IPS-NIHi7 (cell line): ENCODE results near the gene CHRND.
A peak's percentile ranks its signal among the peaks of the same experiment; 100 is the strongest.

ENCODE experiments used
- DNase-seq: peaks from one replicate; pipeline ENCODE4 v3.0.0; 2012; ENCODE audit warnings: mixed read lengths; ENCODE audit errors: extremely low spot score

CHRND gene

GRCh38 chr2:232525791-232526371 lies at the start of gene CHRND:
CHRND (plus strand) TSS chr2:232526160; CDS start chr2:232526216, 56 bp downstream.
- DNase-seq = peak; percentile 58

DNA sequence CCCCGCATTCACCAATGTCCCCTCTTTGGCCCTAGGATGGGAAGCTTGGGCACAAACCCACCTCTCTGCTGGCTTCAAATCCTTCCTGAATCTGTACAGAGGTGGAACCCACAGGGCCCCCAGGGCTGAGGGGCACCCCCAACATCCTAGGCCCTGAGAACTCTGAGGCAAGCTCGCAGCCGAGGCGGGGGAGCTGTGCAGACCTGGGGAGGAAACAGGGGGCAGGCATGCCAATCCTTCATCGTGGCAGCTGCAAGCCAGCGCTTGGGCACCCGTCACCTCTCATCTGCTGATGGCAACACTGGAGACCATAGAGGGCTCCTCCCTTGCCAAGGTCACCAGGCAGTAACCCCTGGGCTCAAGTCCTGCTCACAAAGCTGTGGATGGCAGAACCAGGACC lies 49.2 kb upstream of the CHRND start:
- no peak for DNase-seq

- no peak for DNase-seq
Observed at GRCh38 chr2:232477751-232478510, 48.0 kb upstream of the CHRND start.

DNA sequence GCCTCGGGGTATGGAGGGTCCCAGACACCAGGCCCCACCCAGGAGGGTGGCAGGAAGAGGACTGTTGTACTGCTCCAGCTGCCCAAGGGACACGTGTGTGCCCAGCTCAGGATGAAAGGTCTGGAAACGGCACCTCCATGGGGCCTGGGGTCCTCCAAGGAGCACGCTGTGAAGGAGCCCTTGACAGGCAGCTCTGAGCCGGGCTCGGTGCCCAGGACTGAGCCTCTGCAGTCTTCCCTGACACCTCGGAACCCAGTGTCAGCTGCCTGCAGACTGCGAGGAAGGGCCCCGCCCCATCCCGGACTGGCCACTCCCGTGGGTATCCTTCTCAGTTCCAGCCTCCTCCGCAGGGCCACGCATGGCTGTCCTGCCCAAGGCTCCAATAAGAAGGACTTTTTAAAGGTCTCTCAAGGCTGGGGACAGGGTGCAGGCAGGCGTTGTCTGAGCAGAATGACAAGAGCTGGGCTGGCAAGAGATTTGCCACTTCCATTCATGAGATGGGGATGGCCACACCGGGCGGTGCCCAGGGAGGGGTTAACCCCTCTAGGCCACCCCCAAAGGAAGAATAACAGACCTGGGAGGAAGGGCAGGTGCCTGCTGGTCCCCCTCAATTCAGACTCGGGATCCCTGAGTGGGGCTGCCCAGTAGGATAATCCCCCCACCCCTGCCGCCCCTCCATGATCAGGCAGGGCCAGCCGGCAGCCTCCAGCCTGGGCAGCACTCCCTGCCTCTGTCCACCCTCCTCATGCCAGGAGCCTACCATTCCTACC lies 47.2 kb upstream of the CHRND start:
- DNase-seq = no peak

DNA sequence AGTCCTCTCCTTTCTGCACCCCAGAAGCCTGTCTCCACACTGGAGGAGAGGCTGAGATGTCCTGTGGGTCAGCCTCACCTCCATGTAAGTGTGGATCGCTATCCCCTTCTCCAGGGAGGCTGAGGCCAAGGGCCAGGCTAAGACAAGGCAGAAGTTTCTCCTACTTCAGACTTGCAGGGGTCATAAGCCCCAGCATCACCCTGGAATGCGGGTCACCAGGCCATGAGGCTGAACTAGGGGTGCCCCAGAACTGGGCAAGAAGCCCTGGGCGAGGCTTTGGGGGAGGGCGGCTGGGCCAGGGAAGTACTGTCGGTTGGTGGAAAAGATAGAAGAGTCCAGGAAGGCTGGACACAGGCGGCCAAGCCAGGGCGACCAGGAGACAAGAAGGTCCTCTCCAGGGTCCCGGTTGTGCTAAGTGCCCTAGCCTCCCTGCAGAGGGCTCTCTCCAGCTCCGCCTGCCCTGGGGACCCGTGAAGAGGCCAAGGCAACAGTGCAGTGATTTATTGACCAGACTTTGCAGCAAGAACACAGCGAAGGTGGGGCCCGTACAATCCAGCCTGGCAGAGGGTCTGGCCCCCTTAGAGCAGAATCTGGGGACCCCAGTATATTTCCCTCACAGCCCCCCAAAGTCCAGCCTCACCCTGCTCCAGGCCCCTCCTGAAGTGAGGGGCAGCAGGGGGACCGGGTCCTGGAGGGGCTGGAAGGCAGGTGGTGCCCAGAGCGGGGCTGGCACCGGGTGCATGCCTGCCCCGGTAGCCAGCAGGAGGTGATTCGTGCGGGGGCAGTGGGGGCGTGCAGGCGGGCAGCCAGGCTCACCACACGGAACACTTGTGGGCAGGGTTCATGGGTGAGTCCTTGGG lies 46.4 kb upstream of the CHRND start:
- no peak for DNase-seq

DNA sequence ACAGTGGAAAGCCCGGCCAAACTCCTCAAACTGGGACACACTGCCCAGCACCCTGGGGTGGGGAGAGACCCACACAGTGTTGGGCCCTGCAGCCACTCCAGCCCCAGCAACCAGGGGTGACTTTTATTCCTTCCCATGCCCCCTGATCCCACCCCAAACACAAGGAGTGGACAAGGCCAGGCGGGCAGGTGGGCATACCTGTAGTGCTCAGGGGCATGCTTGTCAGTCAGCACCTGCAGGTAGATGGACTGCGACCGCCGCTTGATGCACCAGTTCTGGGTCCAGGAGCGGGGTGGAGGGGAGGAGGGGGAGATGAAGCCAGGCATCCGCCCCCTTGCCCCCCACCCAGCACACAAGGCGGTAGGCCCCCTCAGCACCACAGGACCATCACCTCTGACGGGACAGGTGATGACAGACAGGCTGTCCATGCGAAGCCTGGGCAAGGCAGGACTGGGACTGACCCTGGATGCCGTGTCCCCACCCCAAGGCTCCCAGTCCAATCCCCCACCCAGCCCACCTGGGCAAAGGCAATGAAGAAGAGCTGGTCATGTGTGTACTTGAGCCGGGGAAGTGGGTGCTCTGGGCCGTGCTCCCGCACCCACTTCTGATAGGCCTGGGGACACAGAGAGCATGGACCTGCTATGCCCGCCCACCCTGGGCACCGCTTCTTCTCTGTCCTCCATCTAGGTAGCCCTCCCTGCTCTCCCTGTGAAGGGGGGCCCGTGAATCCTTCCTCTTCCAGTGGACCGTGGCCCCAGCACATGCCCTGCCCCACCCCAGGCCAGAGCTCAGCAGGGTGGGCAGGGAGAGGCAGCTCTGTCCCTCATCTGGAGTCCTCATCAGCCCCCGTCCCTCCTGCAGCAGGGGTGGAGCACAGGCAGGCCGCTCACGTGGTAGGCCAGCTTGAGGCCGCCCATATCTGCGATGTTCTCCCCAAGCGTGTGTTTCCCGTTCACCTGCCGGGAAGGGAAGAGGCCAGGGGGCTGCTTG lies 45.5 kb upstream of the CHRND start:
- DNase-seq = no peak

- no peak for DNase-seq
Observed at GRCh38 chr2:232481322-232482140, 44.4 kb upstream of the CHRND start.

GRCh38 chr2:232482301-232483238 lies 43.4 kb upstream of the CHRND start:
- no peak for DNase-seq

DNA sequence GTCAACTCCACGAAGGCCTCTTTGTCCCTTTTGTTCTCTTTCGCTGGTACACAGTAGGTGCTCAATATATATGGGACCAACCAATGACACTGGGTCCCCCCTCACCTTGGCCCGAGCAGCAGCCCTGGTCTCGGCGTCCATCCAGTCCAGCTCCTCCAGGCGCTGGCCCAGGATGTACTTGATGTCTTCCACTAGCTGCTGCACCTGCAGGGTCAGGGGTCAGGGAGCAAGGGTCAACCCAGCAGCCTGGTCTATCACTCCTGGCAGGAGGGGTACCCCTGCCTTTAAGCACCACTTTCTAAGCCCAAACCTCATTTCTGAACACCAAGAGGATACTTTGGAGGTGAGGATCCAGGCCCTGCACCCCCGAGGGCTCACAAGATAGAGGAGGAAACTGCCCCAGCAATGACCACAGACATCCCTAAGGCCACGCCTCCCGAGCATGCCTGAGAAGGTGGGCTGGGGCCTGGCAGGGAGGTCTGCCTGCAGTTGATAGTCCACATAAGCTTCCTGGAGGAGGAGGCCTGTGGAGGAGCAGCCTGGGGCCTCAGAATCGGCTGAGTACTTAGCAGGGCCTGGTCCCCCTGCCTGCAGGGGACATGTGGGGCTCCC lies 42.5 kb upstream of the CHRND start:
- no peak for DNase-seq

DNA sequence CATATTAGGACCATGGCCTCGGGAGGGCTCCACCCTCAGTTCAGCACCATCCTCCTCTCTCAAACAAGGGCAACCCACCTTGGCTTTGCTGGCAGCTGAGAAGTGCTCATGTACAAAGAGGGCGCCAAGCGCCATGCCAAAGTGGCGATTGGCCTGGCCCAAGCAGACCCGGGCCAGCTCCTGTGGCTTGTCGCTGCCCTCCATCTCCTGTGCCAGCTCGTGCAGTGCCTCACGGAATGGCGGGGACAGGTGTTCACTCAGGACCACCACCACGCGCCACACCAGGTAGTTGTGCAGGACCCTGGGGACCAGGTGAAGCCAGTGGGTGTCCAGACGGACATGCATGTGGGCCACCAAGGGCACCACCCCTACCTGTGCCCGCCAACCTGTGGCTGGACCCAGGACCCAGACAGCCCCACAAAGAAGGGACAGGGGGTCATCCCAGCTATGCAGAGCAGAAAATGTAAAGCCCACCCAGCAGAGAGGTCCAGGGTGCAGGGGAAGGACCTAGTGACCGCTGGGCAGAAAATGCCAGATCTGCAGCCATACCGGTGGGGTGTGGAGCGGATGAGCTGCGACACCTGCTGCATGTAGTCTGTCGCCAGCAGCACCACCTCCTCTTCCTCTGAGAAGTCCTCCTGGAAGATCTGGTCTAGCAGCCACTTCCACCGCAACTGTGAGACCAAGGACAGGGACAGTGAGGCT lies 41.9 kb upstream of the CHRND start:
- DNase-seq = no peak

DNA sequence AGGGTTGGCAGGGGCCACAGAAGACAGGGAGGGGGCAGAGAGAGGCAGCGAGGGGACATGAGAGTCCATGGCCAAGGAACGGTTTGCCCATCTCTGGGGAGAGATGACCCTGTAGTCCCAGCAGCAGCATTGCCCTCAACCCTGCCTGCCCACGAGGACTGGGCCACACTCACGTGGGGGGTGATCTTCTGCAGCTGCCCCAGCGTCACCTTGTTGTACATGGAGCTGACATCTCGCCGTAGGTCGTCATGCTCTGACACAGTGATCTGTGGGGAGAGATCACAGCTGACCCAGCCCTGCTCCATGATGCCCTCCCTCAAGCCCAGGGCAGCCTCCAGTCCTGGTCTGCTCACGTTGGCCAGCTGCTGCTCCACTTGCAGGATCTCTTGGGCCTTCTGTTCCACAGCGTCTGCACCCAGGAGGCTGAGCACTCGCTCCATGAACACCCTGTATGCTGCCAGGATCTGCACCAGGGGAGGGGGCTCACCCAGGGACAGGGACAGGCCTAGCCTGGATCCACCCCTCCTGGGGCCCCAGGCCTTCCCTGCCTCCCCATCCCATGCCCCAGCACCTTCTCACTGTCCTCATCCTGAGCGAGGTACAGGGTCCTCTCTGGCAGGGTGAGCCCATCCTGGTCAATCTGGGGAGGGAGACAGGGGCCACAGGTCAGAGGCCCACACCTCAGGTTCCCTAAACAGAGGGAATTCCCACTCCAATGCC lies 41.2 kb upstream of the CHRND start:
- DNase-seq = no peak

DNA sequence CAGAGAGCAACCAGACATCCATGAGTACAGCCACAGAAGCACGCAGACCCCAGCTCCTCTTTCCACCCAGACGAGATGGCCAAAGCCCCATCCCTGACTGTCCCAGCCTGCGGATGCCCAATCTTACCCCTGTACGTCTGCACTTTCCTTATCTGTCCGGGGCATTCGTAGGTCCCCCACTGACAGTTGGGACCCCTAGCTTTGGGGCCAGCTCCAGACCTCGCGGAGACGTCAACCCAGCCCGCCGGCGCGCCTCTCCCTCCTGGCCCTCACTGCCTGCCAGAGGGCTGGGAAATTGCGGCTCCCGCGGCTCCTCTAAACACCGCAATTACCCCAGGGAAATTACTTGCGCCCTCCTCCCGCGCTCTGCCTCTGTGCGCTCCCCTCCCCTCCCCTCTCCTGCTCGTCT lies 40.6 kb upstream of the CHRND start:
- DNase-seq = no peak

GRCh38 chr2:232485757-232486557 lies 40.0 kb upstream of the CHRND start:
- no peak for DNase-seq

DNA sequence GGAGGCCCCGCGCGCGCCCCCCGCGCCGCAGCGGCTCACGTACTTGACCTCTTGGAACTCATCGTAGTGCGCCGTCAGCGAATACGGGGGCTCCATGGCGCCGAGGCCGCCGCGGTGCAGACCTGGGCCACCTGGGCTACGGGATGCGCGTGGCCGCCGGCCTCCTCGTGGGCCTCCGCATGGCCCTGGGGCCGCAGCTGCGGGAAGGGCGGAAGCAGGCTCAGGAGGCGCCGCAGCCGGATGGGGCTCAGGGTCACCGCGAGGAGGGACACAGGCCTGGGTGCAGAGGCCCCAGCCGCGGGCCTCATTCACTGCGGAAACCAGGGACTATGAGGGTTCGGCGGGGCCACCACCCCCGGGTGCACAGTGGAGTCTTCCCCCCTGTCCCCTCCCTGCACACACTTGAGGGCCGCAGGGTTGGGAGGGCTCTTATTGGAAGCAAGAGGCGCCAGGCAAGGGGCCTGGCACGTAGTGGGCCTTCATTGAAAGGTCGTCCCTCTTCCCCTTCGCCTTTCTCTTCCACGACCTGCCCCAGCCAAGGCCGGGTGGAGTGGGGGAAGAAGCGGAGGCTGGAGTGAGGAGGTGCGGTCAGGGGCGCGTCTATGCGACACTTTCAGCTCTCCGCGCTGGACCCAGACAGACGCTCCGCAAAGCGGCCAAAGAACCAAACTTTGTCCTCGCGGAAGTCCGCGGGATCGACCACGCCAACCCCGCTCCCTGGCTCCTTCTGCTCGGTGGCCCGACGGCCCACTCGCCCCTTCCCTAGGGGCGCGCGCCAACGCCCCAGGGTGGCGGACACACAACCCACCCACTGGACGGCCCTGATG lies 39.2 kb upstream of the CHRND start:
- no peak for DNase-seq
